Measurements from ENCODE around the gene BCAS3.

DNA sequence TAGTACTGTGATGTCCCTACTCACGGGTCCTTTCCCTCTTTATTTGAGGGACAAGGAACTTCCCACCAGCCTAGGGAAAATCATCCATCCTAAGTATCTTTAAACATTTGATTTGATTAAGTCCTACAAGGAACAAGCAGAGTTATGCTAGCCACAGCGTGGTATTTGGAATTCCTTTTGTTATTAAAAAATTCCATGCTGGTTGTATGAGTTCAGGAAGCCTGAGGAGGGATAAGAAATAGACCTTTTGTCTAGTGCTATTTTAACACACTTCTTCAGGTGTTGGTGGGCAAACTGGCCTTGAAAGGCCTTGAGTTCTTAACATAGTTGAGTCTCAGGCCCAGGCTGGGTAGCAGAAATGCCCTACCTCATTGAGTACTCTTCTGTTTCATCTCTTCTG is 616.6 kb downstream of the BCAS3 start:
- TF ChIP-seq, protein P1, sequence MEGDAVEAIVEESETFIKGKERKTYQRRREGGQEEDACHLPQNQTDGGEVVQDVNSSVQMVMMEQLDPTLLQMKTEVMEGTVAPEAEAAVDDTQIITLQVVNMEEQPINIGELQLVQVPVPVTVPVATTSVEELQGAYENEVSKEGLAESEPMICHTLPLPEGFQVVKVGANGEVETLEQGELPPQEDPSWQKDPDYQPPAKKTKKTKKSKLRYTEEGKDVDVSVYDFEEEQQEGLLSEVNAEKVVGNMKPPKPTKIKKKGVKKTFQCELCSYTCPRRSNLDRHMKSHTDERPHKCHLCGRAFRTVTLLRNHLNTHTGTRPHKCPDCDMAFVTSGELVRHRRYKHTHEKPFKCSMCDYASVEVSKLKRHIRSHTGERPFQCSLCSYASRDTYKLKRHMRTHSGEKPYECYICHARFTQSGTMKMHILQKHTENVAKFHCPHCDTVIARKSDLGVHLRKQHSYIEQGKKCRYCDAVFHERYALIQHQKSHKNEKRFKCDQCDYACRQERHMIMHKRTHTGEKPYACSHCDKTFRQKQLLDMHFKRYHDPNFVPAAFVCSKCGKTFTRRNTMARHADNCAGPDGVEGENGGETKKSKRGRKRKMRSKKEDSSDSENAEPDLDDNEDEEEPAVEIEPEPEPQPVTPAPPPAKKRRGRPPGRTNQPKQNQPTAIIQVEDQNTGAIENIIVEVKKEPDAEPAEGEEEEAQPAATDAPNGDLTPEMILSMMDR (IDR thresholded peaks at IDR 0.05) = no peak
- no peak for TF ChIP-seq POLR2AphosphoS5 (IDR thresholded peaks at IDR 0.05)
